Measurements from ENCODE around the gene RNF220. TPM values are rescaled to one million over a fixed set of nuclear protein-coding genes. Genes with fewer than 3 reads are reported as not detected.
A peak's percentile ranks its signal among the peaks of the same experiment; 100 is the strongest.

RNF220 gene
- total and polyA plus RNA-seq, 12 donors: 41.8 to 82.5 (median 58.0) TPM

- ATAC-seq (no peak), DNase-seq (no peak)
- H3K4me3 ChIP-seq: peak overlapping the region; percentile 51 to 76 (median 62)
- H3K36me3 ChIP-seq: peaks cover 0 to 7% (median 0%) of the 10 kb centered on the region in 9 donors
- H3K9me3 ChIP-seq: no peaks in the 10 kb centered on the region
- H3K27me3 ChIP-seq: no peaks in the 10 kb centered on the region
- no peak for TF ChIP-seq CTCF (IDR thresholded peaks at IDR 0.05)
- 76 to 81% methylated on average over 14 of the region's 14 CpGs for WGBS, 2 donors
- intact Hi-C loops (cut with DNase I): loop anchor here in 1 of 10 donors (5.0 kb wide), 1 partner anchor 41 kb away; no protein-coding TSS in a partner anchor
- H3K27ac ChIP-seq: peak overlapping the region in 9 of 10 donors; percentile 90 to 96 (median 93)
- peaks cover 4 to 62% (median 28%) of the 10 kb centered on the region in 9 donors for H3K4me1 ChIP-seq
Observed at GRCh38 chr1:44672961-44673674, 268.1 kb downstream of the RNF220 start.

DNA sequence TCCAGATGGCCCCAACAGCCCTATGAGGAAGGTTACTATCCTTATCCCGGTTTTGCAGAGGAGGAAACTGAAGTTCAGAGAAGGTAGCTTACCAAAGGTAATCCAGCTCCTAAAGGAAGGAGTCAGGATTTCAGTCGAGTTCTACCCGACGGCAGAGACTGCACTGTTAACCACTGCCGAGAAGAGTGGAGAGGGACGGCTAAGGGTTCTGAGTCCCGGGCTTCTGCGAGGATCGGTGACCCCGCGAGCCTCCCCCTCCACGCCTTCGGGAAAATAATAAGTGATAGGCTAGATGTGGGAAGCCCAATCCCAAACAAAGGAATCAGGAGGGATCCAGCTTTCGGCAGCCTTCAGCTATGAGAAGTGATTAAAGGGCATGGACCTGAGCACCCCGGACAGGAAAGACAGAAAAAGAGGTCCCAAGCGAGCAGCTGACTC lies 268.6 kb downstream of the RNF220 start:
- no peak for TF ChIP-seq CTCF (IDR thresholded peaks at IDR 0.05)
- peaks cover 4 to 66% (median 30%) of the 10 kb centered on the region in 9 donors for H3K4me1 ChIP-seq
- intact Hi-C loops (cut with DNase I): loop anchor here in 1 of 10 donors (5.0 kb wide), 1 partner anchor 41 kb away; no protein-coding TSS in a partner anchor
- ATAC-seq (peak in 5 of 8 donors; percentile 0 to 5 (median 1)), DNase-seq (no peak)
- no peaks in the 10 kb centered on the region for H3K27me3 ChIP-seq
- H3K36me3 ChIP-seq: peaks cover 0 to 7% (median 0%) of the 10 kb centered on the region in 9 donors
- peak overlapping the region; percentile 51 to 76 (median 62) for H3K4me3 ChIP-seq
- no peaks in the 10 kb centered on the region for H3K9me3 ChIP-seq
- WGBS, 2 donors: 1% methylated on average over 16 of the region's 16 CpGs
- peak overlapping the region; percentile 76 to 96 (median 92) for H3K27ac ChIP-seq

- H3K27me3 ChIP-seq: no peaks in the 10 kb centered on the region
- intact Hi-C loops (cut with DNase I): loop anchor here in 1 of 10 donors (5.0 kb wide), 1 partner anchor 42 kb away; no protein-coding TSS in a partner anchor
- H3K9me3 ChIP-seq: no peaks in the 10 kb centered on the region
- peaks cover 4 to 70% (median 30%) of the 10 kb centered on the region in 9 donors for H3K4me1 ChIP-seq
- TF ChIP-seq CTCF (IDR thresholded peaks at IDR 0.05): peak in 1 of 9 donors; percentile 12
- DNase-seq: peak; percentile 98 to 99
- peak within 1 kb of the TSS; percentile 51 to 76 (median 62) for H3K4me3 ChIP-seq
- ATAC-seq: peak; percentile 96 to 98 (median 98)
- H3K36me3 ChIP-seq: peaks cover 0 to 6% (median 0%) of the 10 kb centered on the region in 9 donors
- 1 to 2% methylated on average over 55 to 56 of the region's 56 CpGs for WGBS, 2 donors
- H3K27ac ChIP-seq: peak within 1 kb of the TSS; percentile 76 to 96 (median 92)
Observed at GRCh38 chr1:44674113-44675000, 269.3 kb downstream of the RNF220 start, which contains the start of the genes ARMH1 and TMEM53. TSS of gene ARMH1 (plus strand) at chr1:44674714. CDS start at chr1:44689698, 14,984 bp downstream. TSS of gene TMEM53 (minus strand) at chr1:44674481. CDS start at chr1:44674391, 90 bp downstream.

GRCh38 chr1:44675186-44675585 lies 270.1 kb downstream of the RNF220 start:
- WGBS, 2 donors: 85 to 89% methylated on average over 7 of the region's 7 CpGs
- ATAC-seq: no peak

More at GRCh38 chr1:44675186-44675585, 270.1 kb downstream of the RNF220 start:
- peak overlapping the region in 9 of 10 donors; percentile 51 to 76 (median 62) for H3K4me3 ChIP-seq
- H3K9me3 ChIP-seq: no peaks in the 10 kb centered on the region
- peaks cover 4 to 70% (median 30%) of the 10 kb centered on the region in 9 donors for H3K4me1 ChIP-seq
- peak overlapping the region in 9 of 10 donors; percentile 90 to 96 (median 93) for H3K27ac ChIP-seq
- no peak for TF ChIP-seq CTCF (IDR thresholded peaks at IDR 0.05)
- no peaks in the 10 kb centered on the region for H3K36me3 ChIP-seq
- no peaks in the 10 kb centered on the region for H3K27me3 ChIP-seq
- intact Hi-C loops (cut with DNase I): no loop called here
- no peak for DNase-seq

Data from heart right ventricle (tissue), 16 donors.